Neural crest cell (in vitro differentiated cells): Measurements from ENCODE around the gene PRPF38B. TPM values are rescaled to one million over a fixed set of nuclear protein-coding genes. Genes with fewer than 3 reads are reported as not detected.

Experiments used
- total RNA-seq: library from RNA; stranded (reverse); gene quantifications from 2 replicates; pipeline ENCODE4 v1.2.1, GENCODE V29; 2021

PRPF38B gene
- total RNA-seq, 1 donor from 2014 or later = 55.2 TPM

Other genes starting within 250 kb of the PRPF38B start
- not detected in 2 replicates for gene NBPF6, start 242.0 kb upstream of the PRPF38B start, total RNA-seq
- gene EEIG2, start 132.2 kb upstream of the PRPF38B start, total RNA-seq = 16.1 and 17.4 TPM in 2 replicates
- gene HENMT1, start 31.2 kb upstream of the PRPF38B start, total RNA-seq = 8.0 and 9.0 TPM in 2 replicates
- not detected in 2 replicates for gene FNDC7, start 20.6 kb downstream of the PRPF38B start, total RNA-seq
- 31.5 and 32.2 TPM in 2 replicates for gene STXBP3, start 54.4 kb downstream of the PRPF38B start, total RNA-seq
- 1.0 and 1.4 TPM in 2 replicates for gene AKNAD1, start 164.8 kb downstream of the PRPF38B start, total RNA-seq
- gene GPSM2, start 184.7 kb downstream of the PRPF38B start, total RNA-seq = 29.0 and 33.8 TPM in 2 replicates